ENCODE data around the gene MS4A10. TPM values are rescaled to one million over a fixed set of nuclear protein-coding genes. Genes with fewer than 3 reads are reported as not detected.

Gene MS4A10
- total and polyA plus RNA-seq, 2 of the 8 experiments (the other 6 are each of a cell fraction or from before 2014, with no cell fraction given), result not detected

DNA sequence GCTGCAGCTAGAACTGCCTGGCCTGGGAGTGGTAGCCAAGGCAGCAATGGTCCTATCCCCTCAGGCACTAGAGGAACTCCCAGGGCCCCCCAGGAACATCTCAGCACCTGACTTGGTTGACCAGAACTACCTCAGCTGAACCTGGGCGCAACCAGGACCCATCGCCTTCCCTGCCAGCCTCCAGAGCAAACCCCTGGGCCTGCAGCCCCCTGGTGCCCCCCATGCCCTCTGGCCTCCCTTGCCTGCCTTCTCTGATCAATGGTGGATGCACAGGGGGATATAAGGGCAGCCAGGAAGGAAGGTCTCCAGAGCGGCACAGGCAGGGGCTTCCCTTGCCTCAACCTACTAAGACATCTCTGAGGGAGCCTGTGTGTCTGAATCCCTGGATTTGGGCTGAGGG lies 13.5 kb downstream of the MS4A10 start:
- Histone ChIP-seq H2BK15ac (ENCODE audit: low read length) (no peak overlapping the region), H3K23me2 (ENCODE audit: low read depth, low read length) (no peaks in the 10 kb centered on the region), H3K27ac (ENCODE audit: low read depth, low read length) (no peak overlapping the region), H3K4me2 (ENCODE audit: insufficient read depth in 1 of 2, low read depth in 2 of 2, low read length in 2 of 2) (no peak overlapping the region), H3K79me2 (ENCODE audit: control insufficient read depth in 1 of 2, insufficient read depth in 2 of 2, low read length in 2 of 2) (no peaks in the 10 kb centered on the region), H3K18ac (ENCODE audit: extremely low read depth, low read length) (no peak overlapping the region), H4K91ac (replicated peaks; ENCODE audit: insufficient read length, low read length) (no peak overlapping the region), H3K27me3 (replicated peaks in 1 of 4; ENCODE audit: control insufficient read depth in 3 of 4, extremely low read depth in 1 of 4, insufficient read depth in 3 of 4, low read length in 3 of 4) (peaks cover 0 to 3% (median 0%) of the 10 kb centered on the region in 4 experiments; a peak in 2 of 7 replicates), H4K8ac (ENCODE audit: extremely low read depth, insufficient read depth, low read length) (no peak overlapping the region), H2AK5ac (ENCODE audit: low read depth, low read length) (no peak overlapping the region), H2BK20ac (ENCODE audit: low read length) (no peak overlapping the region), H3K14ac (ENCODE audit: insufficient read length) (no peak overlapping the region), H3K36me3 (ENCODE audit: control insufficient read depth in 2 of 4, insufficient read depth in 4 of 4, low read length in 3 of 4) (no peaks in the 10 kb centered on the region), H3K4me1 (replicated peaks in 1 of 4; ENCODE audit: control insufficient read depth in 3 of 4, insufficient read depth in 4 of 4, low read length in 3 of 4) (no peaks in the 10 kb centered on the region), H3K56ac (replicated peaks; ENCODE audit: insufficient read length, low read depth, low read length) (no peak overlapping the region), H2BK120ac (replicated peaks; ENCODE audit: low read depth, low read length) (no peak overlapping the region), H3K9me3 (ENCODE audit: insufficient read depth in 2 of 2, low read depth in 1 of 2, low read length in 1 of 2) (peaks cover 3 to 14% of the 10 kb centered on the region in 2 experiments; a peak in 2 of 4 replicates), H2BK12ac (ENCODE audit: low read depth, low read length) (no peak overlapping the region), H4K5ac (ENCODE audit: insufficient read length, low read depth, low read length) (no peak overlapping the region), H3K4ac (replicated peaks; ENCODE audit: insufficient read length, low read depth, low read length) (no peak overlapping the region), H2AFZ (ENCODE audit: low read length) (no peak overlapping the region), H3K79me1 (ENCODE audit: low read depth, low read length) (no peaks in the 10 kb centered on the region), H4K20me1 (replicated peaks in 1 of 2; ENCODE audit: control insufficient read depth in 1 of 2, insufficient read depth in 2 of 2, low read length in 2 of 2) (no peaks in the 10 kb centered on the region), H3K23ac (ENCODE audit: insufficient read length) (no peak overlapping the region), H2BK5ac (ENCODE audit: low read depth, low read length) (no peak overlapping the region), H3K9ac (replicated peaks in 1 of 4; ENCODE audit: extremely low read depth in 1 of 4, low read depth in 3 of 4, low read length in 3 of 4) (no peak overlapping the region), H3K4me3 (ENCODE audit: extremely low read depth in 1 of 4, insufficient read depth in 2 of 4, low read depth in 3 of 4, low read length in 4 of 4) (no peak overlapping the region)
- ChIA-PET CTCF (ENCODE audit: partially characterized antibody) (interaction anchor here (1.1 to 3.5 kb wide), 6 partner anchors 9 to 101 kb away, joined by 3 to 11 read pairs (median 4); no protein-coding TSS in a partner anchor), POLR2A (ENCODE audit: partially characterized antibody) (no interaction called here)
- WGBS, 2 experiments (ENCODE audit: extremely low coverage in 1 of 2, insufficient coverage in 1 of 2, insufficient read length in 1 of 2, insufficient replicate concordance in 2 of 2, low coverage in 1 of 2, low lambda C conversion rate in 2 of 2, missing lambda C conversion rate in 1 of 2), result 100% methylated on average over 3 of the region's 3 CpGs; no CpG with 5 or more reads in 1 of the 2 experiments
- TF ChIP-seq SP2 (IDR thresholded peaks at IDR 0.05; ENCODE audit: low read length), result no peak
- no peak for TF ChIP-seq KDM1A (IDR thresholded peaks at IDR 0.05; ENCODE audit: borderline replicate concordance, low read length)
- TF ChIP-seq JUND (IDR thresholded peaks at IDR 0.05; ENCODE audit: low read length), result no peak
- TF ChIP-seq, protein P1, sequence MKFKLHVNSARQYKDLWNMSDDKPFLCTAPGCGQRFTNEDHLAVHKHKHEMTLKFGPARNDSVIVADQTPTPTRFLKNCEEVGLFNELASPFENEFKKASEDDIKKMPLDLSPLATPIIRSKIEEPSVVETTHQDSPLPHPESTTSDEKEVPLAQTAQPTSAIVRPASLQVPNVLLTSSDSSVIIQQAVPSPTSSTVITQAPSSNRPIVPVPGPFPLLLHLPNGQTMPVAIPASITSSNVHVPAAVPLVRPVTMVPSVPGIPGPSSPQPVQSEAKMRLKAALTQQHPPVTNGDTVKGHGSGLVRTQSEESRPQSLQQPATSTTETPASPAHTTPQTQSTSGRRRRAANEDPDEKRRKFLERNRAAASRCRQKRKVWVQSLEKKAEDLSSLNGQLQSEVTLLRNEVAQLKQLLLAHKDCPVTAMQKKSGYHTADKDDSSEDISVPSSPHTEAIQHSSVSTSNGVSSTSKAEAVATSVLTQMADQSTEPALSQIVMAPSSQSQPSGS (IDR thresholded peaks at IDR 0.05; ENCODE audit: low read length), result no peak
- TF ChIP-seq KDM5A (IDR thresholded peaks at IDR 0.05; ENCODE audit: low read length), result no peak
- TF ChIP-seq, protein P2, sequence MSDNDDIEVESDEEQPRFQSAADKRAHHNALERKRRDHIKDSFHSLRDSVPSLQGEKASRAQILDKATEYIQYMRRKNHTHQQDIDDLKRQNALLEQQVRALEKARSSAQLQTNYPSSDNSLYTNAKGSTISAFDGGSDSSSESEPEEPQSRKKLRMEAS (IDR thresholded peaks at IDR 0.05), result no peak
- no peak for TF ChIP-seq BCL11A (IDR thresholded peaks at IDR 0.05; ENCODE audit: low read depth in 2 of 2, low read length in 2 of 2)
- no peak for TF ChIP-seq POU5F1 (IDR thresholded peaks at IDR 0.05; ENCODE audit: low read depth, low read length)
- FAIRE-seq, result no peak
- DNase-seq (ENCODE audit: low read depth in 1 of 2, low spot score in 2 of 2), result no peak

All from H1 (cell line).